Muscle of leg (tissue), 9 donors: ENCODE data around the gene TK2. TPM values are rescaled to one million over a fixed set of nuclear protein-coding genes. Genes with fewer than 3 reads are reported as not detected.

ENCODE experiments used
- polyA plus RNA-seq, 8 donors: library from polyadenylated mRNA; unstranded; fragments of 120-200 nt; gene quantifications; one replicate each; pipeline versions ENCODE4 v1.2.1 to v1.2.3, GENCODE V29; 2013; ENCODE audit warnings: inconsistent platforms in 1 of 8, low replicate concordance in 1 of 8; ENCODE audit not compliant: insufficient read length in 8 of 8, insufficient read depth in 1 of 8
- total RNA-seq: library from RNA; stranded (reverse); fragments of 120-200 nt; gene quantifications from one replicate; pipeline ENCODE4 v1.2.4, GENCODE V29; 2013

Gene TK2
- total and polyA plus RNA-seq, 9 donors, result 13.6 to 18.8 (median 15.0) TPM

Other genes with a start within 250 kb of the TK2 start
- 50.9 TPM for gene CDH5, start 183.4 kb downstream of the TK2 start, total RNA-seq
- 100 to 1,000 TPM in 1 of 8 donors, 10 to 100 TPM in 7; 75.6 to 100 (median 89.9) TPM for gene CDH5, start 183.4 kb downstream of the TK2 start, polyA plus RNA-seq
- gene BEAN1, start 122.8 kb downstream of the TK2 start, total RNA-seq, result 0.40 TPM
- 1 to 10 TPM in 2 of 8 donors, under 1 TPM in 6; 0.71 to 2.1 (median 0.87) TPM for gene BEAN1, start 122.8 kb downstream of the TK2 start, polyA plus RNA-seq
- 46.6 TPM for gene CKLF, start 2.5 kb upstream of the TK2 start, total RNA-seq
- gene CKLF, start 2.5 kb upstream of the TK2 start, polyA plus RNA-seq, result 10 to 100 TPM; 21.9 to 42.5 (median 29.6) TPM
- 6.6 TPM for gene CMTM1, start 16.3 kb upstream of the TK2 start, total RNA-seq
- gene CMTM1, start 16.3 kb upstream of the TK2 start, polyA plus RNA-seq, result 1 to 10 TPM; 4.2 to 9.7 (median 6.6) TPM
- 0.35 TPM for gene CMTM2, start 29.3 kb upstream of the TK2 start, total RNA-seq
- gene CMTM2, start 29.3 kb upstream of the TK2 start, polyA plus RNA-seq, result under 1 TPM; 0.25 to 0.68 (median 0.47) TPM
- gene CMTM3, start 54.6 kb upstream of the TK2 start, total RNA-seq, result 19.0 TPM
- 10 to 100 TPM; 52.8 to 82.7 (median 68.4) TPM for gene CMTM3, start 54.6 kb upstream of the TK2 start, polyA plus RNA-seq
- gene CMTM4, start 146.6 kb upstream of the TK2 start, total RNA-seq, result 8.1 TPM
- 10 to 100 TPM in 5 of 8 donors, 1 to 10 TPM in 3; 7.5 to 15.5 (median 10.5) TPM for gene CMTM4, start 146.6 kb upstream of the TK2 start, polyA plus RNA-seq
- gene DYNC1LI2, start 201.5 kb upstream of the TK2 start, total RNA-seq, result 76.3 TPM
- 100 to 1,000 TPM in 1 of 8 donors, 10 to 100 TPM in 7; 61.0 to 102 (median 78.8) TPM for gene DYNC1LI2, start 201.5 kb upstream of the TK2 start, polyA plus RNA-seq